HG03571 (cell line): ENCODE results near the gene ZFP36L1.
"Not testable (repeated sequence)": the region's sequence is repeated elsewhere in the genome, so short reads cannot be mapped to it uniquely, and the experiment has no call there.

ENCODE experiments used
- ATAC-seq: cut with Tn5 transposase; IDR thresholded peaks from one replicate; pipeline ENCODE4 v1.9.1; 2021; ENCODE audit not compliant: unreplicated experiment

ZFP36L1 gene

GRCh38 chr14:68766299-68767247 lies 26.3 kb downstream of the ZFP36L1 start:
- ATAC-seq = no peak

DNA sequence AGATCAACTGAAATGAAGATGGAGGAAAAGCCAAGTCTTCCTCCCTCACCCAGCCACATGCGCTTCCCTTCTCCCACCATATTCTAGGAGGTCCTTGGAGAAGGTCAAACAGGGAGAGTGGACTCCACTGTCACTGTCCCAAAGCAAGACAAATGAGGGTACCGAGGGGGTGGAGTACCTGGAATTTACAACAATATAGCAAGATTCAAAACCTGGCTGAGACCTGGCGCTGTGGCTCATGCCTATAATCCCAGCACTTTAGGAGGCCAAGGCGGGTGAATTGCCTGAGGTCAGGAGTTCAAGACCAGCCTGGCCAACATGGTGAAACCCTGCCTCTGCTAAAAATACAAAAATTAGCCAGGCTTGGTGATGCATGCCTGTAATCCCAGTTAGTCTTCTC lies 29.0 kb downstream of the ZFP36L1 start:
- ATAC-seq = not testable (repeated sequence)

DNA sequence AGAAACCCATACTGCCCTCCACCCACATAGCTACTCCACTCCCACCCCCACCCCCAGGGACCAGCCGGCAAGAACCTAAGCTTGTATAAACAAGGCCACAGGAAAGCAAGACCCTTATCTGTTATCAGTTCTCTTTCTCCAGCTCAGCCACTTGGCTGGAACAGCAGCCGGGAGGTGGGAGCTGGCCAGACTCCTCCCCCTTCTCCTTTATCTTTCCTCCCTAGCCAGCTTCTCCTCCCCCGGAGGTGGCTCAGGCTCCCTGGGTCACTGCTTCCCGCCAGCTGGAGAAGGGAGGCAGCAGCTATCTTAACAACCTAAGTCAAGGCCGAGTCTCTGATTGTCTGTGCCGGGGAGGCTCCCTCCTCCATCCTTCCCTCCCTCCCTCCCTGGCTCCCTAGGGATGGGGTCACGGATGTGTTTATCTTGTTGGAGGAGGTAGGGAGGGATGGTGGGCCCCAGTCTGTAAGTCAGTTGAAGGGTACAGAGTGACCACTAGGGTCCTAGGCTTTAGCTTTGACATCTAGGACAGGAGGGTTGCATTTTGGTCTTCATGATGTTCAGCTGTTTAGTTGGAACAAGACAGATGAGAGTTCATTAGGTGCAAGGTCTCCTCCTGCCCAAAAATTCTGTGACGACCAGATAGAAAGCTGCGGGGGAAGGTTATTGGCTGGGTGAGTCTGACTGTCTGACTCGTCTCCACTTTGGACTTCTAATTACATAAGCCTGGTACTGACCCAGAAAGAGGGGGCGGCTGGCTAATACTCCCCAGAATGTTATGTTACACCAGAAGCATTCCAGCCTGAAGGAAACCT lies 29.7 kb downstream of the ZFP36L1 start:
- ATAC-seq = no peak

DNA sequence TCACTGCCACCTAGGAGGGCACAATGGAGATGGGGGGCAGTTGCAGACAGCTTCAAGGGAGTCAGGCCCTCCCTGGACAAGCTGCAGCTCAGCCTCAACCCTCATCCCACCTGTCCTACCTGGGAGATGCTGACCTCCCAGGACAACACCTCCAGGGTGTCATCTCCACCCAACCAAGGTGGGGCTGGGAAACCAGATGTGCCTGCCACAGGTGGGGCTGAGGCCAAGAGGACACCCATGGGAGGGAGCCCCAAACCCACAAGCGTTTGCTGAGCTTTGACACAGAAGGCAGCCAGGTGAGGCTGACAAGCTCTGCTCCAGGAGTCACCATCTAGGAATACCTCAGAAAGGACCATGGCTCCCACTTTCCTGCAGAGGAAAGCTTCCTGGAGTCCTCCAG lies 31.5 kb downstream of the ZFP36L1 start:
- no peak for ATAC-seq

- ATAC-seq = no peak
Observed at GRCh38 chr14:68760761-68761160, 32.1 kb downstream of the ZFP36L1 start.

- no peak for ATAC-seq
Observed at GRCh38 chr14:68759937-68760336, 32.9 kb downstream of the ZFP36L1 start.

DNA sequence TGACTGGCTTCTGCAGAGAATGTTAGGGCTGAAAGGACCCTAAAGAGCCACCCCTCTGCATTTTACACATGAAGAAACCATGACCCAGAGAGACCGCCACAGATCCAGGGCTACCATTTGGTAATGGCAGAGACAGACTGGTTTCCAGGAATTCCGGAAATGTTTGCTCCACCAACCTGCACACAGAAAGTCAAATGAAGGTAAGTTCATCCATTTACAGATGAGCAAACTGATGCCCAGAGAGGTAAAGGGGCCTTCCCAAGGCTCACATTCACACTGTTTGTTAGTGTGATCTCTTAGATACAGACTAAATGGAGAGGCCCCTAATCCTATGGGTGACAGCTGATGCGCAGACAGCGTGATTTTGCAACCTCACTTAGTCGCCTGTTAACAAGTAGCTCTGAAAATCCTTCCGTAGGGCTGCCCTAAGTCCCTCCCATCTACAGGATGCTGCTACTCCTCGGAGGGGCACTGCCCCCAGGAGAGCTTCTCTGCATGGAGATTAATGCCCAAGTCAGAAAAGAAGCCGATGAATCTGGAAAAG lies 33.8 kb downstream of the ZFP36L1 start:
- ATAC-seq = no peak

GRCh38 chr14:68758301-68758700 lies 34.6 kb downstream of the ZFP36L1 start:
- no peak for ATAC-seq

DNA sequence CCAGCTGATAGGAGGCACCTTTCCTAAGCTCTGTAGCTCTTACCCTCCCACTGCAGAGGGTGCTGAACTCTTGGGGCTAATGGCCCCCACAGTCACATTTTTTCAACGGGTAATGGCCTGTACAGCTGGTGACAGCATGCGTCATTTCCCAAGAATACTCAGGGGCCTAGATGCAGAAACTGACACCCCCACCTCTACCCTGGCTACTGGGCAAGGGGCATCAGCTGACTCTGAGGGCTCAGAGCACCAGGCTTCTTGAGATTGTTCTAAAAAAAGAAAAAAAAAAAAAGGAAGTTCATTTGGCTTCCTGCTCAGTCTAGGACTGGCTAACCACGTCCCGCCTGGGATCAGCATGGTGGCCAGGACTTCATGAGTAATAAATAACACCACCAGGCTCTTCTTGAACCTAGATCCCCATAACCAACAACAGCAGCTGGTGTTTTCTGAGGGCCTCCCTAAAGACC lies 35.2 kb downstream of the ZFP36L1 start:
- no peak for ATAC-seq

DNA sequence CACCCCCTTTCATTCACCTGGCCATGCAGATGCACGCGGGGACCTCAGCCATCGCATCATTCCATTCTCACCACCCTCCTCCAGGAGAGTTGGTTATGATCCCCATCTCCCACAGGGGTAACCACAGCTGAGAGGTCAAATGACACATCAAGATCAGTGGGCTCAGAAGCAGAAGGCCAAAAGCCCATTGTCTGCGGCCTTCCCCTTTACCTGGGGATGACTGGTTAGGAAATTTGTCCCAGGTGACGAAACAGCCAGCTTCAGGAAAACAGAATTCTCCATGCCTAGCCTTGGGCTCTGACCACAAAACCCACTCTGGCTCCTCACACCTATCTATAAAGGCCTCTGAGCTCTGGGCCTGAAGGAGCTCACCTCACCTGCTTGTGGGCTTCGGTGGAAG lies 36.1 kb downstream of the ZFP36L1 start:
- no peak for ATAC-seq

DNA sequence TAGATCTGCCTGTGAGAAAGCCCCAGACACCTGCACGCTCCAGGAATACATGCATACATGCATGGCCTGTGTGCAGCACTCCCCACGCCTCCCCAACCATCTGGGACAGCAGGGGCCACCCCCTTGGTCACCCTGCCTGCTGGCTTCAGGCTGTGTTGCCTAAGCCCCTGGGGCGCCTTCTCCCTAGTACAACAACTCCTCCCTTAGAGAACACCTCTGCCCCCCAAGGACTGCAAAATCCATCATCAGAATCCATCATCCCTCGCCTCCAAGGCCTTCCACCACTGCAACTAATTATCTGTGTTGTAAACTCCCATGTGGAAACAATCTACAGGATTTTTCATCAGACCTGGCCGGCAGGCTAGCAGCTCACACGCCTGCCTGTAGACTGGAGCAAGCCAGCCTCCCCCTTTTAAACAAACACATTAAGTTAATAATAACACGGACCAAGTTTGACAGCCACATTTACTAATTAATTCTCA lies 36.8 kb downstream of the ZFP36L1 start:
- no peak for ATAC-seq

- ATAC-seq = no peak
Observed at GRCh38 chr14:68755016-68755353, 37.9 kb downstream of the ZFP36L1 start.

GRCh38 chr14:68753690-68754089 lies 39.2 kb downstream of the ZFP36L1 start:
- ATAC-seq = no peak

DNA sequence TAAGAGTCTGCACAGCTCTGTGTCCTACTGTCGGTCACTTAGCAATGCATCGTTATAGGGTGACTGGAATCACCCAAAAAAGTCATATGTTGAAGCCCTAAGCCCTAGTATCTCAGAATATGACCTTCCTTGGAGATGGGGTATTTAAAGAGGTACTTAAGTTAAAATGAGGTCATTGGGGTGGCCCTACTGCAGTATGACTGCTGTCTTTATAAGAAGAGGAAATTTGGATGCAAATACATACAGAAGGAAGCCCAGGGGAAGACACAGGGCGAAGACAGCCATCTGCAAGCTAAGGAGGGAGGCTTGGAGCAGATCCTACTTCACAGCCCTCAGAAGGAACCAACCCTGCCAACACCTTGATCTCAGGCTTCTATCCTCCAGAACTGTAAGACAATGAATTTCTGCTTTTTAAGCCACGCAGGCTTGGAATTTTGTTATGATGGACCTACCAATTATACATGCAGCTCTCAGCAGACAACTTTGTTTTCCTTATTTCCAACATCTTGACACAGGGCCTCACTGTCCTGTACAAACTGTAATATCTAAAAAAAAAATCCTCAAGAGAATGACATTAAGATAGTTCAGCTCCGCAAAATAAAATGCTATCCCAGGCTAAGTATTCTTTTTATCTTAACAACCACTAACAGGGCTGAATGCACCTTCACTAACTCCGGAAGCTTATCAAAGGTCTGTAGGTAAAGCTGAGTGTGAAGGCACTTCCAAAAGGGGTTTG lies 40.4 kb downstream of the ZFP36L1 start:
- ATAC-seq = no peak

GRCh38 chr14:68749487-68750475 lies 43.1 kb downstream of the ZFP36L1 start:
- ATAC-seq = no peak

DNA sequence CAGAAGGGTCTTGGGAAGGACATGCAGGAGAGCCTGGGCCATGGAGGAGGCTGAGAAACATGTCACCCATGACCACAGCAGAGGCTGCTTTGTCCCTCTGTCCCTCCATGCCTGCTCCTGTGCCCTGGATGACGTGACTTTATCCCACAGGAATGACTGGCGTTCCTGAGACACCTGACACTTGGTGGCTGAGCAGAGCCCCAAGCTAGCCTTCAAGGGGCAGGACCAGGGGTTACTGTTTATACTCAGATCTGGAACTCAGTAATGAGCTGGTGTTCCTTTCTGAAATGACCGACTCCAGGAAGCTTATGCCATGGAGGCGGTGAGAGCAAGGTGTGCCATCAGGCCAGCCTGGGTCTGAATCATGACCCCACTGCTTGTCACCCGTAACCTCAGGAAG lies 44.2 kb downstream of the ZFP36L1 start:
- ATAC-seq = no peak

- no peak for ATAC-seq
Observed at GRCh38 chr14:68748260-68748659, 44.6 kb downstream of the ZFP36L1 start.

DNA sequence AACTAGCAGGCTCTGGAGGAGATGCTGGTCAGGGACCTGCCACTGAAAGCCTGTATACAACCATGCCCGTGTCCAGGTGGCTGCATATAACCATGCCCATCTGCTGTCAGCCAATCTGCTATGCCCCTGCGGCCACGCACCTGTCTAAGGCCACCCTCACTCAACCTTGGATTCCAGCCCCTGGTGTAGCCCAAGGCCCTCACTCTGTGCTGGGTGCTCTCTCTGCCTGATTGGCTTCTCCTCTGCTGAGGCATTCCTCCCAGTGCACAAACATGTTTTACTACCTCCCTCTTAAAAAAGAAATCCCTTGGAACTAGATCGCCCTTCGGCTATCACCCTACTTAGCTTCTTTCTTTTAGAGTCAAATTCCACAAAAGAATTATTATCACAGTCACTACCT lies 45.5 kb downstream of the ZFP36L1 start:
- ATAC-seq = no peak

DNA sequence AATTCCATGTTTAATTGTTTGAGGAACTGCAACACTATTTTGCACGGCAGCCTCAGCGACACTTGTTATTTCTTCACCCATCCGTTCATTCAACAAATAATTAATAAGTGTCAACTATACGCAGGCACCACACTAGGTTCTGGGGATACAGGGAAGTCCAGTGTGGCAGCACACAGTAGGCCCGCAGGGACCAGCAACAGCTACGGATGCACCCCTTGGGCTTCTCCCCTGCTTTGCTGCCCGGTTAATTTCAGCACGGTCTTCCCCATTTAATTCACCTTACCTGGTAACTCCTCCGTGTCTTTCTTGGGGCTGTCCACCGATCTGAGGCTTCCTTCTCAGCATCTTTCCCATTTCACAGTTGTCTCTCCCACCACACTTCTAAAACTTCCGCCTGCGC lies 48.3 kb downstream of the ZFP36L1 start:
- no peak for ATAC-seq
